Omental fat pad (tissue), 4 donors: ENCODE results near the gene IL2RG. TPM values are rescaled to one million over a fixed set of nuclear protein-coding genes. Genes with fewer than 3 reads are reported as not detected.

Source experiments
- ATAC-seq: fragments of 150-250 bp; one replicate; pipeline ENCODE4 v1.9.1; 2016; ENCODE audit warnings: mild to moderate bottlenecking, moderate library complexity; ENCODE audit not compliant: low FRiP score
- DNase-seq: peaks from one replicate; pipeline ENCODE4 v3.0.0-alpha.2; 2019; ENCODE audit warnings: low spot score
- CTCF ChIP-seq, 3 donors: fragments of 450-650 bp; IDR thresholded peaks; one replicate each; pipeline ENCODE4 v1.5.1; 2016 to 2017; ENCODE audit warnings: antibody characterized with exemption in 3 of 3, mild to moderate bottlenecking in 3 of 3, moderate library complexity in 2 of 3
- total RNA-seq, 4 donors: library from RNA; depleted of rRNA; stranded (reverse); fragments of >200 nt; gene quantifications; one replicate each; pipeline ENCODE4 v1.1.0, GENCODE V29; 2016

IL2RG gene
- total RNA-seq, 4 donors from 2014 or later = 8.3 to 30.9 (median 15.6) TPM

- ATAC-seq (no peak), DNase-seq (peak; percentile 11)
- TF ChIP-seq CTCF (IDR thresholded peaks at IDR 0.05) = no peak
Measured at GRCh38 chrX:71102292-71102691, 9.1 kb downstream of the IL2RG start.

- ATAC-seq = no peak
Measured at GRCh38 chrX:71100581-71101505, 10.5 kb downstream of the IL2RG start.

GRCh38 chrX:71099736-71100135 is 11.6 kb downstream of the IL2RG start:
- no peak for ATAC-seq
- DNase-seq = no peak
- TF ChIP-seq CTCF (IDR thresholded peaks at IDR 0.05) = no peak

More at GRCh38 chrX:71100581-71101505, 10.5 kb downstream of the IL2RG start:
- DNase-seq = peak; percentile 14
- TF ChIP-seq CTCF (IDR thresholded peaks at IDR 0.05) = no peak

GRCh38 chrX:71098951-71099506 is 12.3 kb downstream of the IL2RG start:
- DNase-seq (no peak), ATAC-seq (no peak)
- no peak for TF ChIP-seq CTCF (IDR thresholded peaks at IDR 0.05)

GRCh38 chrX:71098302-71098701 is 13.1 kb downstream of the IL2RG start:
- no peak for ATAC-seq
- no peak for TF ChIP-seq CTCF (IDR thresholded peaks at IDR 0.05)
- peak; percentile 50 for DNase-seq

GRCh38 chrX:71096760-71097032 is 14.7 kb downstream of the IL2RG start:
- ATAC-seq (no peak), DNase-seq (no peak)
- TF ChIP-seq CTCF (IDR thresholded peaks at IDR 0.05) = no peak
